OCI-LY1 (cell line): ENCODE data around the gene KREMEN1.

ENCODE experiments used
- H2AFZ ChIP-seq: fragments of 200-600 bp; sonication (generic), shearing (Covaris generic); 2 replicates; pipeline ENCODE4 v1.6.0; 2014; ENCODE audit warnings: antibody characterized with exemption, mild to moderate bottlenecking, low read length
- H3F3A ChIP-seq: fragments of 200-600 bp; sonication (generic), shearing (Covaris generic); 2 replicates; pipeline ENCODE4 v1.6.0; 2014; ENCODE audit warnings: mild to moderate bottlenecking, antibody characterized with exemption, low read length, moderate library complexity; ENCODE audit not compliant: insufficient read depth
- H3K27ac ChIP-seq: fragments of 200-600 bp; sonication (generic); 2 replicates; pipeline ENCODE4 v1.5.1; 2014; ENCODE audit warnings: low read length, mixed run types, mild to moderate bottlenecking, low read depth; ENCODE audit not compliant: poor library complexity, severe bottlenecking
- H3K27me3 ChIP-seq: fragments of 200-600 bp; sonication (generic); 2 replicates; pipeline ENCODE4 v1.6.0; 2014; ENCODE audit warnings: antibody characterized with exemption, mild to moderate bottlenecking, low read length, moderate library complexity; ENCODE audit not compliant: insufficient read depth
- H3K36me3 ChIP-seq: fragments of 200-600 bp; sonication (generic); 2 replicates; pipeline ENCODE4 v1.6.1; 2014; ENCODE audit warnings: mild to moderate bottlenecking, antibody characterized with exemption, low read length, moderate library complexity, mixed read lengths; ENCODE audit not compliant: insufficient read depth
- H3K4me1 ChIP-seq: fragments of 200-600 bp; sonication (generic); 2 replicates; pipeline ENCODE4 v1.5.1; 2014; ENCODE audit warnings: mild to moderate bottlenecking, low read length, moderate library complexity; ENCODE audit not compliant: insufficient read depth, severe bottlenecking
- H3K4me2 ChIP-seq: fragments of 200-600 bp; sonication (generic), shearing (Covaris generic); 2 replicates; pipeline ENCODE4 v1.6.1; 2014; ENCODE audit warnings: low read length
- H3K4me3 ChIP-seq: fragments of 200-600 bp; sonication (generic); 2 replicates; pipeline ENCODE4 v1.5.1; 2014; ENCODE audit warnings: low read length, low read depth, mild to moderate bottlenecking, mixed read lengths; ENCODE audit not compliant: poor library complexity, severe bottlenecking
- H3K79me2 ChIP-seq: fragments of 200-600 bp; shearing (Covaris generic); 2 replicates; pipeline ENCODE4 v1.6.1; 2016; ENCODE audit warnings: mixed run types, low read length, mixed read lengths; ENCODE audit not compliant: insufficient read depth
- H3K9ac ChIP-seq: fragments of 200-600 bp; sonication (generic), shearing (Covaris generic); 2 replicates; pipeline ENCODE4 v1.6.1; 2014; ENCODE audit warnings: mild to moderate bottlenecking, low read length, mixed read lengths
- H3K9me2 ChIP-seq: fragments of 200-600 bp; sonication (generic), shearing (Covaris generic); 2 replicates; pipeline ENCODE4 v1.6.1; 2014; ENCODE audit warnings: low read depth, mild to moderate bottlenecking, low read length, mixed read lengths
- H3K9me3 ChIP-seq: fragments of 200-600 bp; shearing (Covaris generic); 2 replicates; pipeline ENCODE4 v1.6.1; 2014; ENCODE audit warnings: low read length, mixed read lengths
- H4K20me1 ChIP-seq: fragments of 200-600 bp; sonication (generic), shearing (Covaris generic); 2 replicates; pipeline ENCODE4 v1.6.0; 2016; ENCODE audit warnings: mild to moderate bottlenecking, low read length; ENCODE audit not compliant: insufficient read depth
- CTCF ChIP-seq: fragments of 200-600 bp; sonication (generic), shearing (Covaris generic); IDR thresholded peaks from 2 replicates; pipeline ENCODE4 v1.5.1; 2017; ENCODE audit warnings: mild to moderate bottlenecking, antibody characterized with exemption, low read length, moderate library complexity, mixed read lengths
- EZH2 ChIP-seq: fragments of 200-600 bp; sonication (generic), shearing (Covaris generic); IDR thresholded peaks from 2 replicates; pipeline ENCODE4 v1.8.0; 2017; ENCODE audit warnings: borderline replicate concordance, mixed run types, mild to moderate bottlenecking, antibody characterized with exemption, low read length, moderate library complexity, mixed read lengths

The KREMEN1 gene

GRCh38 chr22:29167032-29167911 lies 94.4 kb downstream of the KREMEN1 start:
- H3K4me1 ChIP-seq = no peaks in the 10 kb centered on the region
- TF ChIP-seq EZH2 (no peak), CTCF (no peak)
- no peaks in the 10 kb centered on the region; the same call in 1 of the 2 replicates for H3K27me3 ChIP-seq
- no peak overlapping the region for H3K4me2 ChIP-seq
- H3K27ac ChIP-seq = no peak overlapping the region
- no peaks in the 10 kb centered on the region for H3F3A ChIP-seq
- H3K9me3 ChIP-seq = no peaks in the 10 kb centered on the region
- H2AFZ ChIP-seq = no peak overlapping the region
- no peaks in the 10 kb centered on the region for H4K20me1 ChIP-seq
- no peaks in the 10 kb centered on the region for H3K79me2 ChIP-seq
- no peaks in the 10 kb centered on the region for H3K9me2 ChIP-seq
- H3K9ac ChIP-seq = no peak overlapping the region
- H3K4me3 ChIP-seq = no peak overlapping the region
- no peaks in the 10 kb centered on the region for H3K36me3 ChIP-seq

GRCh38 chr22:29171721-29172120 lies 98.9 kb downstream of the KREMEN1 start:
- H3K79me2 ChIP-seq = no peaks in the 10 kb centered on the region
- H3K4me3 ChIP-seq = no peak overlapping the region
- no peaks in the 10 kb centered on the region for H3K4me1 ChIP-seq
- no peaks in the 10 kb centered on the region for H3K36me3 ChIP-seq
- peaks cover 7% of the 10 kb centered on the region; the same call in 1 of the 2 replicates for H3K9me3 ChIP-seq
- H3K27ac ChIP-seq = no peak overlapping the region
- no peaks in the 10 kb centered on the region for H3F3A ChIP-seq
- no peaks in the 10 kb centered on the region for H3K9me2 ChIP-seq
- no peaks in the 10 kb centered on the region for H4K20me1 ChIP-seq
- H3K9ac ChIP-seq = no peak overlapping the region
- no peak overlapping the region for H3K4me2 ChIP-seq
- H2AFZ ChIP-seq = no peak overlapping the region
- peaks cover 3% of the 10 kb centered on the region; the same call in 1 of the 2 replicates for H3K27me3 ChIP-seq
- TF ChIP-seq CTCF (no peak), EZH2 (no peak)

GRCh38 chr22:29172216-29172615 lies 99.4 kb downstream of the KREMEN1 start:
- H3K79me2 ChIP-seq = no peaks in the 10 kb centered on the region
- H3K9me3 ChIP-seq = peaks cover 7% of the 10 kb centered on the region; the same call in 1 of the 2 replicates
- H3K4me3 ChIP-seq = no peak overlapping the region
- no peak overlapping the region for H3K9ac ChIP-seq
- no peak overlapping the region for H2AFZ ChIP-seq
- no peak overlapping the region for H3K27ac ChIP-seq
- H3K4me2 ChIP-seq = no peak overlapping the region
- H3K9me2 ChIP-seq = no peaks in the 10 kb centered on the region
- no peaks in the 10 kb centered on the region for H3K36me3 ChIP-seq
- no peak for TF ChIP-seq CTCF
- no peak for TF ChIP-seq EZH2
- H3K27me3 ChIP-seq = peaks cover 3% of the 10 kb centered on the region; the same call in 1 of the 2 replicates
- no peaks in the 10 kb centered on the region for H4K20me1 ChIP-seq
- H3F3A ChIP-seq = no peaks in the 10 kb centered on the region
- H3K4me1 ChIP-seq = no peaks in the 10 kb centered on the region
